SK-N-SH treated with all-trans-retinoic acid at 6 μM for 48 hours (cell line): ENCODE data around the gene RAB3IL1.

ENCODE experiments used
- ARNTL ChIP-seq: fragments of 450-650 bp; formaldehyde crosslinking; IDR thresholded peaks from 2 replicates; pipeline ENCODE4 v1.5.0; 2020; ENCODE audit warnings: low read depth, mild to moderate bottlenecking, moderate library complexity, borderline replicate concordance
- BACH2 ChIP-seq: fragments of 250-450 bp; sonication (Bioruptor Pico); IDR thresholded peaks from 2 replicates; pipeline ENCODE4 v1.9.0; 2021; ENCODE audit warnings: mild to moderate bottlenecking, borderline replicate concordance
- CREB5 ChIP-seq: fragments of 250-450 bp; sonication (Bioruptor Pico); IDR thresholded peaks from 2 replicates; pipeline ENCODE4 v1.5.1; 2020; ENCODE audit warnings: low read depth, mild to moderate bottlenecking, moderate library complexity
- POU6F1 ChIP-seq: fragments of 250-450 bp; sonication (Bioruptor Pico); IDR thresholded peaks from 2 replicates; pipeline ENCODE4 v1.8.0; 2021; ENCODE audit warnings: low read depth, mild to moderate bottlenecking, moderate library complexity, borderline replicate concordance
- ZFP3 ChIP-seq: fragments of 250-450 bp; sonication (Bioruptor Pico); IDR thresholded peaks from 2 replicates; pipeline ENCODE4 v1.5.0; 2020; ENCODE audit warnings: mild to moderate bottlenecking, moderate library complexity
- ZNF8 ChIP-seq: fragments of 450-650 bp; formaldehyde crosslinking; IDR thresholded peaks from 2 replicates; pipeline ENCODE4 v1.5.0; 2020; ENCODE audit warnings: mild to moderate bottlenecking, moderate library complexity

- no peak for TF ChIP-seq BACH2 (CRISPR knock-in tag)
- TF ChIP-seq ZFP3 (CRISPR knock-in tag) = no peak
- TF ChIP-seq ARNTL (CRISPR knock-in tag) = no peak
- no peak for TF ChIP-seq CREB5 (CRISPR knock-in tag)
- no peak for TF ChIP-seq ZNF8 (CRISPR knock-in tag)
- no peak for TF ChIP-seq POU6F1
Measured at GRCh38 chr11:61911128-61911700, 6.2 kb downstream of the RAB3IL1 start.
